ENCODE measurements around the gene KCNK10.

The KCNK10 gene

GRCh38 chr14:88185843-88186242 lies 137.2 kb downstream of the KCNK10 start:
- no peak for DNase-seq (ENCODE audit: low read depth in 2 of 3, low spot score in 2 of 3)

GRCh38 chr14:88184956-88185355 lies 138.1 kb downstream of the KCNK10 start:
- no peak for DNase-seq (ENCODE audit: low read depth in 2 of 3, low spot score in 2 of 3)

DNA sequence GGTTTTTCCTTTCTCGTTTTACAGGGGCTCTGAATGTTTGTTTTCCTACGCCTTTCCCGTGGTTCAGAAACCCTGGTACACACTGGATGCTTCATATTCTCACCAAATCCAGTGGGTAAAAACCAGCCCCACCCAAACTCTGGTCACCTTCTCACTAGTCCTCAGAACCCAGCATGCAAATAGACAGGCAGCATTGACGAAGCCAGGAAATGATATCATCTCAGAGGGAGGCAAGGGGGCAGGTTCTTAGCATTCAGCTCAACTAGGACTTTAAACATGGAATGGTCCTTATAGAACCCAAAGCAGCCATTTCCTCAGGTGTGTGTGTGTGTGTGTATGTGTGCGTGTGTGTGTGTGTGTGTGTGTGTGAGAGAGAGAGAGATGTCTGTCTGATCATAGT lies 142.0 kb downstream of the KCNK10 start:
- no peak for DNase-seq (ENCODE audit: low read depth in 2 of 3, low spot score in 2 of 3)

DNA sequence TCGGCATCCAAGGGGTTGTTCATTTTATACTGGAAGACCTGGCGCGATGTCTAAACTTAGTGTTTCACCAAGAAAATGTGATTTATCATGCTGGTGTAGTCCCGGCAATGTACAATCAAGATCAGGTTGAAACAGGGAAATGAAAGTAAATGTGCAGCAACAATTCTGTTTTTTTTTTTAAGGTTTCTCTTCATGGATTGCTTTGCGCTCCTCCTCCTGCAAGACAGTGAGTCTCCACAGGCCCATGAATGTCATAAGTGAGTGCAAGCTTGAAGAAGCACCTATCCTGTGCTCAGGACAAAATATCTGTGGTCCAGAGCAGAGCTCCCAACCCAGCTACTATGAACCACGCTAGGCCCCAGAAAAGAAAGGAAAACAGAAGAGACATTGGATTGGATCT lies 143.4 kb downstream of the KCNK10 start:
- no peak for DNase-seq (ENCODE audit: low read depth in 2 of 3, low spot score in 2 of 3)

GRCh38 chr14:88170333-88170732 lies 152.7 kb downstream of the KCNK10 start:
- DNase-seq (ENCODE audit: low read depth in 2 of 3, low spot score in 2 of 3): no peak

DNA sequence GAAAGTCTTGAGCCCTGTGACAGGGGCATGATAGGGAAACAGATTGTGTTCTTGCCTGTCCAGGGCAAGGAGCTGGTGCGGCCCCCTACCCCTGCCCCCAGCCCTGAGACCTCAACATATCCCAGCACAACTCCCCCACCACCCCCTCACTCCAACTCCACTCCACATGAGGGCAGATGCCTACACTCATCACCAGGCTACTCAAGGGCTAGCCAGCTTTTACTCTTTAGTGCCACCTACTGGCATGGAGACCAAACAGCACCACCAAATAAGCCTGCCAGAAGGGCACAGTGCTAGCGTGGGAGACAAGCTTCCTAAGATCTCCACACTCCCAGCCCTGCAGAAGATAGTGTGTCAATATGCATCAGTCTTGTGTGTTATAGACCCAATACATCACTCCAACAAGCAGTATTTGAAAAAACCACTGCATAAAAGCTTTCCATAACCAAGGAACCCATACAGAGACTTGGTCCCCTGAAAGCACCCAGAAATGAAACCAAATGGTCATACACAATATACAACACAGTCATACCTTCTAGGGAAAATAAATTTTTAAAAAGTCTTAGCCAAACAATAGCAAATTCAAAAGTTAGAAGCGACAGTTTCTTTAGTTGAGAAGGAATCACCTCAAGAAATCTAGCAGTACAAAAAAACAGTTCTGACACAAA lies 154.4 kb downstream of the KCNK10 start:
- DNase-seq (ENCODE audit: low read depth in 2 of 3, low spot score in 2 of 3): peak in 1 of 3 experiments; percentile 23

DNA sequence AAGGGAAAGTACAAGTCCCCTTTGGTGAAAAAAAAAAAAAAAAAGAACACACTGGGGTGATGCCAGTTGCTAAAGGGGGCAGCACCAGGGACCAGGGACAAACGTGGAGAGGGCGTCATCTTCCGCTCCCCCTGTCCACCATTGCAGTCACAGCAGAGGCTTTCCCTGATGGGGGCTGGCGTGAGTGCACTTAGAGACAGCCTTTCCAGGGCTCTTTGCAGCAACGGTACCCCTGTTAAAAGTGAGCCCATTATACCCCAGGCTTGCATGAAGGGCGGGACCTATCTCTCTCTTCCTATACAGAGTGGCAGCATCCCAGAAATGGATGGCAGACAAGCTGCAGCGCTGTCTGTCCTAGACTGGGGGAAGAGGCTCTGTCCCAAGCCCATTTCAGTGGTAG lies 155.0 kb downstream of the KCNK10 start:
- DNase-seq (ENCODE audit: low read depth in 2 of 3, low spot score in 2 of 3): no peak

- DNase-seq (ENCODE audit: low read depth in 2 of 3, low spot score in 2 of 3): no peak
Measured at GRCh38 chr14:88166616-88167015, 156.5 kb downstream of the KCNK10 start.

DNA sequence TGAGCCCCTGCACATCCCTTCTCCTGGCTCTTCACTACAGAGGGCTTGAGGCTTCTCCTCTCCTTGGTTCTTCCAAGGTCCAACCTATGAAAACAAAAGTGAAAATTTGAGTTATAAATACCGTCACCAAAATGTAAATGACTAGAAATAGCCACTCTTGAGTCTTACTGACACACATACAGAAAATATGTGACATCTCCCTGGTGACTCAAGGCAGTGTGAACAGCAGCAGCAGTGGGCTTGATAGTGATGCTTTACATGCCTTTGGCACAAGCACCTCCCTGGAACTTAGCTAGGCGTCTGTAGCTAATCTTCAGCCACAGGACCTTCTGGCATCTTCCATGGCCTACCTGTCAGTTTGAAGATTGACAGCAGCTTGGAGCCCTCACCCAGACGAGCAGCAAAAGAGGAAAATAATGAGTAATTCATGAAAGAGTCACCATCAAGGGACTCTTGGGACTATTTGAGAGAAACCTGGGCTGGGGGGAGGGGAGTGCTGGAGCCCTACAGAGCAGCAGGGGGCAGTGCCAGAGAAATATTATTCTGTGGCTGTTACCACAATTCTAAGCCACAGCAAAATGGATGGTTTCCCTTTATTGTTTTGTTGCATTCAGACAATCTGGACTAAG lies 158.0 kb downstream of the KCNK10 start:
- DNase-seq (ENCODE audit: low read depth in 2 of 3, low spot score in 2 of 3): no peak

DNA sequence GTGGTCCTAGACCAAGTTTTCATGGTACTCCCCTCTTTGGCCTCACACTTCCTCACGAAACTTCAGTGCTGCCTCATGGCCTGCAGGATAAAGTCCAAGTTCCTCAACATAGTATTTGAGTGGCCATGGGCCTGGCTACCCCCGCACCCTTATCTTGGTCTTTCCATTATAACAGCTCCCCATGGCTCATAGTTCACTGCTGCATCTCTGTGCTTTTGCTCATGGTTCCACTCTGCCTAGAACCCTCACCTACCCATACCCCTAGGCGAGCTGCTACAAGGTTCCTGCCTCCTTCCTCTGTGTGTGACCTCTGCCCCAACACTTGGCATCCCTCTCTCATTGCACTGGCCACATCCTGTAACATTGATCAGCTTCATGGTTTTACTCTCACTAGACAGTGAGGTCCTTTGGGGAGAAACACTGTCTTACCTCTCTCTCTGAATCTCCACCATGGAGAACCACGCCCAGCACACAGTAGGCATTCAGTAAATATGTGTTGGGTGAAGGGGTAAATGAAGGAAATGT lies 159.3 kb downstream of the KCNK10 start:
- no peak for DNase-seq (ENCODE audit: low read depth in 2 of 3, low spot score in 2 of 3)

- no peak for DNase-seq (ENCODE audit: low read depth in 2 of 3, low spot score in 2 of 3)
Measured at GRCh38 chr14:88156127-88156526, 166.9 kb downstream of the KCNK10 start.

- no peak for DNase-seq (ENCODE audit: low read depth in 2 of 3, low spot score in 2 of 3)
Measured at GRCh38 chr14:88154926-88155325, 168.1 kb downstream of the KCNK10 start.

GRCh38 chr14:88154321-88154720 lies 168.7 kb downstream of the KCNK10 start:
- no peak for DNase-seq (ENCODE audit: low read depth in 2 of 3, low spot score in 2 of 3)

- no peak for DNase-seq (ENCODE audit: low read depth in 2 of 3, low spot score in 2 of 3)
Measured at GRCh38 chr14:88146881-88147649, 176.0 kb downstream of the KCNK10 start.

GRCh38 chr14:88143810-88144209 lies 179.3 kb downstream of the KCNK10 start:
- no peak for DNase-seq (ENCODE audit: low read depth in 2 of 3, low spot score in 2 of 3)

GRCh38 chr14:88142997-88143396 lies 180.1 kb downstream of the KCNK10 start:
- DNase-seq (ENCODE audit: low read depth in 2 of 3, low spot score in 2 of 3): no peak

GRCh38 chr14:88140874-88141273 lies 182.2 kb downstream of the KCNK10 start:
- DNase-seq (ENCODE audit: low read depth in 2 of 3, low spot score in 2 of 3): no peak

DNA sequence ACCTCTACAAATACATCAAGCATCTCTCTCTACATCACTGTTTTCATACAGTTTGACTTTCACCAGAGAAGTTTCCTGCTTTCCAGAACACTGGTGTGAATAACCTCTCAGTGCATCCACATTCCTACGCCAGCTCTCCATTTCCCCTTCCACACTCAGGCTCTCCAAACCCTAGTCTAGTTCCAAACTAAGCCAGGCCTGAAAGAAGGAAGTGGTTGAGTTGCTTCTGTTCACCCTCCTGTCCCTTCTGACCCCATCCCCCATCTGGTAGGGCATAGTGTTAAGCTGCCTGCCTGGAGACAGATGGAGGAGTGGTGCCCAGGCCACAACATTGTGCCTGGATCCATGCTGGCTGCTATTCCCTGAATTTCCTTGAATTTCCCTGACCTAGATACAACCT lies 185.7 kb downstream of the KCNK10 start:
- no peak for DNase-seq (ENCODE audit: low read depth in 2 of 3, low spot score in 2 of 3)
